GM18519 (cell line): ENCODE results near the gene WDR70.
"Not testable (repeated sequence)": the region's sequence is repeated elsewhere in the genome, so short reads cannot be mapped to it uniquely, and the experiment has no call there.

ENCODE experiments used
- ATAC-seq: cut with Tn5 transposase; IDR thresholded peaks from one replicate; pipeline ENCODE4 v1.9.1; 2021; ENCODE audit warnings: mild to moderate bottlenecking, moderate library complexity; ENCODE audit not compliant: unreplicated experiment, low FRiP score

WDR70 gene

GRCh38 chr5:37567566-37567965 is 188.4 kb downstream of the WDR70 start:
- ATAC-seq, result no peak

- no peak for ATAC-seq
Measured at GRCh38 chr5:37568018-37568753, 189.1 kb downstream of the WDR70 start.

GRCh38 chr5:37568893-37569292 is 189.8 kb downstream of the WDR70 start:
- no peak for ATAC-seq

- ATAC-seq, result no peak
Measured at GRCh38 chr5:37569466-37569865, 190.3 kb downstream of the WDR70 start.

- no peak for ATAC-seq
Measured at GRCh38 chr5:37570597-37570996, 191.5 kb downstream of the WDR70 start.

GRCh38 chr5:37571985-37572384 is 192.9 kb downstream of the WDR70 start:
- no peak for ATAC-seq

- no peak for ATAC-seq
Measured at GRCh38 chr5:37575541-37576489, 196.7 kb downstream of the WDR70 start.

GRCh38 chr5:37576552-37576951 is 197.4 kb downstream of the WDR70 start:
- ATAC-seq, result no peak

- no peak for ATAC-seq
Measured at GRCh38 chr5:37578176-37578575, 199.1 kb downstream of the WDR70 start.

GRCh38 chr5:37580106-37580505 is 201.0 kb downstream of the WDR70 start:
- ATAC-seq, result no peak

- no peak for ATAC-seq
Measured at GRCh38 chr5:37582202-37582601, 203.1 kb downstream of the WDR70 start.

GRCh38 chr5:37593292-37593691 is 214.2 kb downstream of the WDR70 start:
- ATAC-seq, result not testable (repeated sequence)

GRCh38 chr5:37594864-37595263 is 215.7 kb downstream of the WDR70 start:
- ATAC-seq, result not testable (repeated sequence)

GRCh38 chr5:37598733-37599132 is 219.6 kb downstream of the WDR70 start:
- ATAC-seq, result no peak

- ATAC-seq, result no peak
Measured at GRCh38 chr5:37601163-37601562, 222.0 kb downstream of the WDR70 start.

GRCh38 chr5:37603072-37603471 is 224.0 kb downstream of the WDR70 start:
- ATAC-seq, result no peak

GRCh38 chr5:37604290-37604689 is 225.2 kb downstream of the WDR70 start:
- no peak for ATAC-seq

GRCh38 chr5:37606148-37606547 is 227.0 kb downstream of the WDR70 start:
- ATAC-seq, result no peak

GRCh38 chr5:37606632-37607248 is 227.6 kb downstream of the WDR70 start:
- no peak for ATAC-seq

- no peak for ATAC-seq
Measured at GRCh38 chr5:37615184-37615583, 236.1 kb downstream of the WDR70 start.

GRCh38 chr5:37619353-37619752 is 240.2 kb downstream of the WDR70 start:
- ATAC-seq, result no peak
